Fibroblast of the aortic adventitia (primary cell): ENCODE measurements around the gene SYPL1. TPM values are rescaled to one million over a fixed set of nuclear protein-coding genes. Genes with fewer than 3 reads are reported as not detected.

Source experiments
- DNase-seq: peaks from one replicate; pipeline ENCODE4 v3.0.0-alpha.2; 2010; ENCODE audit warnings: low read depth
- H3K4me3 ChIP-seq: 2 replicates; pipeline ENCODE4 v1.5.1; 2011; ENCODE audit warnings: low read depth, mild to moderate bottlenecking, control low read depth, low read length, moderate library complexity
- CTCF ChIP-seq: IDR thresholded peaks from 2 replicates; pipeline ENCODE4 v1.5.1; 2011; ENCODE audit warnings: mild to moderate bottlenecking, low read length, control low read depth, inconsistent platforms; ENCODE audit not compliant: insufficient read depth
- total RNA-seq: library from RNA; depleted of rRNA; stranded (reverse); fragments of >200 nt; gene quantifications from 2 replicates; pipeline ENCODE4 v1.2.3, GENCODE V29; 2012; ENCODE audit warnings: low replicate concordance

The SYPL1 gene
- total RNA-seq, 1 donor: 69.5 TPM

- no peak for TF ChIP-seq CTCF
- no peak overlapping the region for H3K4me3 ChIP-seq
- DNase-seq: no peak
These were observed 16.7 kb upstream of the SYPL1 start for GRCh38 chr7:106128836-106129235.

GRCh38 chr7:106127984-106128780 lies 16.1 kb upstream of the SYPL1 start:
- H3K4me3 ChIP-seq: no peak overlapping the region
- DNase-seq: no peak
- TF ChIP-seq CTCF: no peak

GRCh38 chr7:106126170-106126938 lies 14.2 kb upstream of the SYPL1 start:
- peak; percentile 44 for DNase-seq
- no peak for TF ChIP-seq CTCF
- no peak overlapping the region for H3K4me3 ChIP-seq

- no peak overlapping the region for H3K4me3 ChIP-seq
- TF ChIP-seq CTCF: no peak
- DNase-seq: peak; percentile 90
These were observed 13.3 kb upstream of the SYPL1 start for GRCh38 chr7:106125417-106125816.

- H3K4me3 ChIP-seq: no peak overlapping the region
- DNase-seq: peak; percentile 87
- no peak for TF ChIP-seq CTCF
These were observed 12.1 kb upstream of the SYPL1 start for GRCh38 chr7:106124186-106124585.

GRCh38 chr7:106122713-106123112 lies 10.6 kb upstream of the SYPL1 start:
- DNase-seq: no peak
- no peak for TF ChIP-seq CTCF
- no peak overlapping the region for H3K4me3 ChIP-seq
